ENCODE data around the gene CLEC16A. TPM values are rescaled to one million over a fixed set of nuclear protein-coding genes. Genes with fewer than 3 reads are reported as not detected.
"Not testable (repeated sequence)": the region's sequence is repeated elsewhere in the genome, so short reads cannot be mapped to it uniquely, and the experiment has no call there.

Gene CLEC16A
- total and polyA plus RNA-seq, 3 experiments from 2014 or later = 18.6 to 38.2 (median 38.1) TPM

GRCh38 chr16:10920726-10921427, 23.5 kb upstream of the CLEC16A start:
- Histone ChIP-seq H3K27ac (ENCODE audit: low read depth, low read length) (no peak overlapping the region), H3K9me3 (ENCODE audit: low read length) (no peaks in the 10 kb centered on the region), H3K36me3 (ENCODE audit: insufficient read depth, low read length) (no peaks in the 10 kb centered on the region), H3K4me1 (ENCODE audit: insufficient read depth, low read length) (peaks cover 4% of the 10 kb centered on the region), H3K27me3 (ENCODE audit: insufficient read depth, low read length, poor library complexity, severe bottlenecking) (no peaks in the 10 kb centered on the region), H3K4me3 (ENCODE audit: low read length) (no peak overlapping the region)
- ChIA-PET POLR2A (no interaction called here), CTCF (no interaction called here)
- Mint-ChIP-seq H3K4me3 (no peak overlapping the region), H3K9me3 (no peaks in the 10 kb centered on the region), H3K4me1 (peaks cover 4 to 7% (median 5%) of the 10 kb centered on the region in 3 donors), H3K27ac (peak overlapping the region in 3 of 8 donors; percentile 29 to 93 (median 37)), H3K36me3 (peaks cover 0 to 34% (median 10%) of the 10 kb centered on the region in 3 donors), H3K27me3 (no peaks in the 10 kb centered on the region)
- no peak for DNase-seq

GRCh38 chr16:10921536-10922327, 22.6 kb upstream of the CLEC16A start:
- Mint-ChIP-seq H3K27ac (peak overlapping the region in 3 of 8 donors; percentile 33 to 93 (median 37)), H3K36me3 (peaks cover 0 to 41% (median 8%) of the 10 kb centered on the region in 3 donors), H3K9me3 (no peaks in the 10 kb centered on the region), H3K27me3 (no peaks in the 10 kb centered on the region), H3K4me1 (peaks cover 4 to 7% (median 5%) of the 10 kb centered on the region in 3 donors), H3K4me3 (no peak overlapping the region)
- Histone ChIP-seq H3K27ac (ENCODE audit: low read depth, low read length) (no peak overlapping the region), H3K4me3 (ENCODE audit: low read length) (no peak overlapping the region), H3K9me3 (ENCODE audit: low read length) (no peaks in the 10 kb centered on the region), H3K4me1 (ENCODE audit: insufficient read depth, low read length) (peaks cover 4% of the 10 kb centered on the region), H3K27me3 (ENCODE audit: insufficient read depth, low read length, poor library complexity, severe bottlenecking) (no peaks in the 10 kb centered on the region), H3K36me3 (ENCODE audit: insufficient read depth, low read length) (no peaks in the 10 kb centered on the region)
- CTCF ChIA-PET = interaction anchor here (1.1 kb wide), 1 partner anchor 20 kb away, joined by 5 read pairs; the partner anchor contains the start of gene DEXI
- no peak for DNase-seq
- POLR2A ChIA-PET = no interaction called here

GRCh38 chr16:10922328-10923145, 21.8 kb upstream of the CLEC16A start:
- ChIA-PET POLR2A (no interaction called here), CTCF (interaction anchor here (1.1 kb wide), 1 partner anchor 19 kb away, joined by 5 read pairs; the partner anchor contains the start of gene DEXI)
- no peak for DNase-seq
- Histone ChIP-seq H3K4me3 (ENCODE audit: low read length) (no peak overlapping the region), H3K36me3 (ENCODE audit: insufficient read depth, low read length) (peaks cover 7% of the 10 kb centered on the region), H3K27ac (ENCODE audit: low read depth, low read length) (no peak overlapping the region), H3K4me1 (ENCODE audit: insufficient read depth, low read length) (peaks cover 4% of the 10 kb centered on the region), H3K27me3 (ENCODE audit: insufficient read depth, low read length, poor library complexity, severe bottlenecking) (no peaks in the 10 kb centered on the region), H3K9me3 (ENCODE audit: low read length) (no peaks in the 10 kb centered on the region)
- Mint-ChIP-seq H3K27ac (peak overlapping the region in 2 of 8 donors; percentile 33 to 44), H3K9me3 (no peaks in the 10 kb centered on the region), H3K4me3 (no peak overlapping the region), H3K4me1 (peaks cover 4 to 7% (median 5%) of the 10 kb centered on the region in 3 donors), H3K27me3 (no peaks in the 10 kb centered on the region), H3K36me3 (peaks cover 4 to 48% (median 9%) of the 10 kb centered on the region in 3 donors)

- Histone ChIP-seq H3K9me3 (ENCODE audit: low read length) (no peaks in the 10 kb centered on the region), H3K27me3 (ENCODE audit: insufficient read depth, low read length, poor library complexity, severe bottlenecking) (no peaks in the 10 kb centered on the region), H3K4me1 (ENCODE audit: insufficient read depth, low read length) (peaks cover 4% of the 10 kb centered on the region), H3K27ac (ENCODE audit: low read depth, low read length) (no peak overlapping the region), H3K36me3 (ENCODE audit: insufficient read depth, low read length) (peaks cover 12% of the 10 kb centered on the region), H3K4me3 (ENCODE audit: low read length) (no peak overlapping the region)
- ChIA-PET POLR2A (no interaction called here), CTCF (interaction anchor here (1.0 to 1.6 kb wide), 2 partner anchors 10 to 47 kb away, joined by 3 read pairs; partner anchors contain the start of gene CIITA)
- peak overlapping the region in 1 of 8 donors; percentile 87 for H3K27ac Mint-ChIP-seq
- H3K9me3 Mint-ChIP-seq = no peaks in the 10 kb centered on the region
- H3K27me3 Mint-ChIP-seq = no peaks in the 10 kb centered on the region
- peaks cover 5 to 7% (median 6%) of the 10 kb centered on the region in 3 donors for H3K4me1 Mint-ChIP-seq
- H3K4me3 Mint-ChIP-seq = no peak overlapping the region
- H3K36me3 Mint-ChIP-seq = peaks cover 9 to 54% (median 15%) of the 10 kb centered on the region in 3 donors
- no peak for DNase-seq
Measured at GRCh38 chr16:10923146-10923649, 21.2 kb upstream of the CLEC16A start.

GRCh38 chr16:10923650-10924214, 20.6 kb upstream of the CLEC16A start:
- Histone ChIP-seq H3K4me1 (ENCODE audit: insufficient read depth, low read length) (peaks cover under 1% of the 10 kb centered on the region), H3K4me3 (ENCODE audit: low read length) (no peak overlapping the region), H3K27ac (ENCODE audit: low read depth, low read length) (no peak overlapping the region), H3K27me3 (ENCODE audit: insufficient read depth, low read length, poor library complexity, severe bottlenecking) (no peaks in the 10 kb centered on the region), H3K36me3 (ENCODE audit: insufficient read depth, low read length) (peaks cover 12% of the 10 kb centered on the region), H3K9me3 (ENCODE audit: low read length) (no peaks in the 10 kb centered on the region)
- Mint-ChIP-seq H3K4me1 (peaks cover 2 to 4% (median 2%) of the 10 kb centered on the region in 3 donors), H3K36me3 (peaks cover 9 to 58% (median 15%) of the 10 kb centered on the region in 3 donors), H3K4me3 (no peak overlapping the region), H3K27me3 (no peaks in the 10 kb centered on the region), H3K9me3 (no peaks in the 10 kb centered on the region), H3K27ac (peak overlapping the region in 1 of 8 donors; percentile 87)
- DNase-seq = no peak
- CTCF ChIA-PET = interaction anchor here (1.0 to 1.6 kb wide), 2 partner anchors 9 to 47 kb away, joined by 3 read pairs; partner anchors contain the start of gene CIITA
- POLR2A ChIA-PET = no interaction called here

- H3K9me3 ChIP-seq (ENCODE audit: low read length); H3K4me1 Mint-ChIP-seq; H3K27me3 Mint-ChIP-seq; H3K9me3 Mint-ChIP-seq; POLR2A ChIA-PET; H3K4me1 ChIP-seq (ENCODE audit: insufficient read depth, low read length); H3K4me3 ChIP-seq (ENCODE audit: low read length); H3K27me3 ChIP-seq (ENCODE audit: insufficient read depth, low read length, poor library complexity, severe bottlenecking); H3K27ac ChIP-seq (ENCODE audit: low read depth, low read length); DNase-seq; H3K4me3 Mint-ChIP-seq: not testable (repeated sequence)
- Mint-ChIP-seq H3K27ac (peak overlapping the region in 2 of 8 donors; percentile 29 to 48), H3K36me3 (peaks cover 9 to 70% (median 17%) of the 10 kb centered on the region in 3 donors)
- peaks cover 15% of the 10 kb centered on the region for H3K36me3 ChIP-seq (ENCODE audit: insufficient read depth, low read length)
- CTCF ChIA-PET = interaction anchor here (1.2 to 1.5 kb wide), 2 partner anchors 18 to 39 kb away, joined by 3 read pairs; partner anchors contain the start of gene DEXI
Measured at GRCh38 chr16:10925285-10925684, 19.1 kb upstream of the CLEC16A start.

- Mint-ChIP-seq H3K27ac (no peak overlapping the region), H3K4me1 (peaks cover 0 to 14% (median 6%) of the 10 kb centered on the region in 3 donors), H3K9me3 (no peaks in the 10 kb centered on the region), H3K4me3 (no peak overlapping the region), H3K27me3 (no peaks in the 10 kb centered on the region), H3K36me3 (peaks cover 9 to 77% (median 17%) of the 10 kb centered on the region in 3 donors)
- DNase-seq = no peak
- H3K4me3 ChIP-seq (ENCODE audit: low read length) = no peak overlapping the region
- H3K36me3 ChIP-seq (ENCODE audit: insufficient read depth, low read length) = peaks cover 18% of the 10 kb centered on the region
- POLR2A ChIA-PET = no interaction called here
- no peaks in the 10 kb centered on the region for H3K27me3 ChIP-seq (ENCODE audit: insufficient read depth, low read length, poor library complexity, severe bottlenecking)
- CTCF ChIA-PET = interaction anchor here (1.0 to 1.5 kb wide), 3 partner anchors 9 to 38 kb away, joined by 3 to 4 read pairs (median 3); no protein-coding TSS in a partner anchor
- H3K9me3 ChIP-seq (ENCODE audit: low read length) = no peaks in the 10 kb centered on the region
- no peak overlapping the region for H3K27ac ChIP-seq (ENCODE audit: low read depth, low read length)
- H3K4me1 ChIP-seq (ENCODE audit: insufficient read depth, low read length) = no peaks in the 10 kb centered on the region
Measured at GRCh38 chr16:10926094-10926493, 18.3 kb upstream of the CLEC16A start.
